ENCODE data around the gene TNPO2. TPM values are rescaled to one million over a fixed set of nuclear protein-coding genes. Genes with fewer than 3 reads are reported as not detected.

The TNPO2 gene
- total RNA-seq, 1 donor from 2014 or later: 76.3 TPM

- peak overlapping the region; percentile 99 for H3K4me3 Mint-ChIP-seq (ENCODE audit: unreplicated experiment)
- TF ChIP-seq CTCF (IDR thresholded peaks at IDR 0.05; ENCODE audit: insufficient read depth, low read depth, low read length): no peak
- peak overlapping the region; percentile 92 for H3K4me3 ChIP-seq (ENCODE audit: insufficient read depth, low read depth, low read length)
- DNase-seq (ENCODE audit: low read depth) (no peak), FAIRE-seq (no peak)
- no peaks in the 10 kb centered on the region for H3K9me3 Mint-ChIP-seq (ENCODE audit: unreplicated experiment)
- H3K27ac Mint-ChIP-seq (ENCODE audit: unreplicated experiment): peak overlapping the region; percentile 97
- H3K36me3 Mint-ChIP-seq (ENCODE audit: low read depth, unreplicated experiment): peaks cover 9% of the 10 kb centered on the region
- no peaks in the 10 kb centered on the region for H3K9me3 ChIP-seq (ENCODE audit: insufficient read depth, low read depth, low read length)
- H3K27ac ChIP-seq (ENCODE audit: low read depth, low read length): peak overlapping the region; percentile 86
- H3K4me2 ChIP-seq (ENCODE audit: low read length): peak overlapping the region; percentile 95
- H3K36me3 ChIP-seq (ENCODE audit: insufficient read depth, low read length): peaks cover 9% of the 10 kb centered on the region
- H4K20me1 ChIP-seq (ENCODE audit: insufficient read depth, low read length): peaks cover 30% of the 10 kb centered on the region
- peaks cover 17% of the 10 kb centered on the region for H3K4me1 ChIP-seq (ENCODE audit: insufficient read depth, low read length)
- peak overlapping the region; percentile 52 for H2AFZ ChIP-seq (ENCODE audit: low read depth, low read length)
- no peaks in the 10 kb centered on the region for H3K27me3 Mint-ChIP-seq (ENCODE audit: low read depth, unreplicated experiment)
- peak overlapping the region; percentile 89 for H3K9ac ChIP-seq (ENCODE audit: low read length)
- no peaks in the 10 kb centered on the region for H3K27me3 ChIP-seq (ENCODE audit: insufficient read depth, low read length)
- H3K4me1 Mint-ChIP-seq (ENCODE audit: low read depth, unreplicated experiment): peaks cover 15% of the 10 kb centered on the region
- H3K79me2 ChIP-seq (ENCODE audit: insufficient read depth, low read length): peaks cover 58% of the 10 kb centered on the region
Observed at GRCh38 chr19:12723381-12723640, 421 bp downstream of the TNPO2 start.

GRCh38 chr19:12722566-12723380 is 959 bp downstream of the TNPO2 start:
- no peak for TF ChIP-seq EZH2 (IDR thresholded peaks at IDR 0.05; ENCODE audit: insufficient read depth, low read length)
- no peak for TF ChIP-seq CTCF (IDR thresholded peaks at IDR 0.05; ENCODE audit: insufficient read depth, low read depth, low read length)
- Histone ChIP-seq H2AFZ (ENCODE audit: low read depth, low read length) (peak overlapping the region; percentile 87), H3K4me3 (ENCODE audit: insufficient read depth, low read depth, low read length) (peak overlapping the region; percentile 92), H3K4me1 (ENCODE audit: insufficient read depth, low read length) (peaks cover 17% of the 10 kb centered on the region), H3K79me2 (ENCODE audit: insufficient read depth, low read length) (peaks cover 64% of the 10 kb centered on the region), H3K27me3 (ENCODE audit: insufficient read depth, low read length) (no peaks in the 10 kb centered on the region), H3K9ac (ENCODE audit: low read length) (peak overlapping the region; percentile 89), H3K4me2 (ENCODE audit: low read length) (peak overlapping the region; percentile 95), H3K27ac (ENCODE audit: low read depth, low read length) (peak overlapping the region; percentile 86), H3K36me3 (ENCODE audit: insufficient read depth, low read length) (peaks cover 9% of the 10 kb centered on the region), H3K9me3 (ENCODE audit: insufficient read depth, low read depth, low read length) (no peaks in the 10 kb centered on the region), H4K20me1 (ENCODE audit: insufficient read depth, low read length) (peaks cover 33% of the 10 kb centered on the region)
- H3K4me1 Mint-ChIP-seq (ENCODE audit: low read depth, unreplicated experiment): peaks cover 15% of the 10 kb centered on the region
- FAIRE-seq: peak; percentile 75
- H3K9me3 Mint-ChIP-seq (ENCODE audit: unreplicated experiment): no peaks in the 10 kb centered on the region
- H3K27me3 Mint-ChIP-seq (ENCODE audit: low read depth, unreplicated experiment): no peaks in the 10 kb centered on the region
- H3K36me3 Mint-ChIP-seq (ENCODE audit: low read depth, unreplicated experiment): peaks cover 9% of the 10 kb centered on the region
- peak overlapping the region; percentile 99 for H3K4me3 Mint-ChIP-seq (ENCODE audit: unreplicated experiment)
- peak; percentile 99 for DNase-seq (ENCODE audit: low read depth)
- peak overlapping the region; percentile 97 for H3K27ac Mint-ChIP-seq (ENCODE audit: unreplicated experiment)

Data from astrocyte (in vitro differentiated cells and primary cell).